Hepatocyte (in vitro differentiated cells): ENCODE results near the gene CSMD2. TPM values are rescaled to one million over a fixed set of nuclear protein-coding genes. Genes with fewer than 3 reads are reported as not detected.

Experiments
- DNase-seq: peaks from one replicate; pipeline ENCODE4 v3.0.0-alpha.2; 2016; ENCODE audit warnings: low spot score
- H2AFZ ChIP-seq: fragments of 200-600 bp; sonication (generic); 2 replicates; pipeline ENCODE4 v1.6.0; 2016; ENCODE audit warnings: antibody characterized with exemption, mild to moderate bottlenecking
- H3K27ac ChIP-seq: fragments of 200-600 bp; sonication (generic); 2 replicates; pipeline ENCODE4 v1.5.1; 2016; ENCODE audit warnings: mild to moderate bottlenecking
- H3K27me3 ChIP-seq: fragments of 200-600 bp; sonication (generic); 2 replicates; pipeline ENCODE4 v1.6.1; 2016
- H3K36me3 ChIP-seq: fragments of 200-600 bp; sonication (generic); replicated peaks from 2 replicates; pipeline ENCODE4 v1.5.1; 2016; ENCODE audit warnings: low read depth; ENCODE audit not compliant: insufficient read depth
- H3K4me1 ChIP-seq: fragments of 200-600 bp; sonication (generic); 2 replicates; pipeline ENCODE4 v1.5.1; 2016; ENCODE audit warnings: mild to moderate bottlenecking, moderate library complexity; ENCODE audit not compliant: insufficient read depth
- H3K4me2 ChIP-seq: fragments of 200-600 bp; sonication (generic); 2 replicates; pipeline ENCODE4 v1.6.0; 2016
- H3K4me3 ChIP-seq: fragments of 200-600 bp; sonication (generic); 2 replicates; pipeline ENCODE4 v1.5.1; 2016; ENCODE audit warnings: mild to moderate bottlenecking
- H3K79me2 ChIP-seq: fragments of 200-600 bp; sonication (generic); 2 replicates; pipeline ENCODE4 v1.6.0; 2017; ENCODE audit warnings: mild to moderate bottlenecking
- H3K9me2 ChIP-seq: fragments of 200-600 bp; sonication (generic); replicated peaks from 2 replicates; pipeline ENCODE4 v1.6.0; 2017; ENCODE audit warnings: mild to moderate bottlenecking; ENCODE audit not compliant: insufficient read depth
- H3K9me3 ChIP-seq: fragments of 200-600 bp; sonication (generic); 2 replicates; pipeline ENCODE4 v1.5.1; 2016; ENCODE audit warnings: low read depth, mild to moderate bottlenecking
- H4K20me1 ChIP-seq: fragments of 200-600 bp; sonication (generic); 2 replicates; pipeline ENCODE4 v1.6.0; 2016; ENCODE audit warnings: mild to moderate bottlenecking; ENCODE audit not compliant: insufficient read depth, poor library complexity, severe bottlenecking
- CTCF ChIP-seq: fragments of 200-600 bp; sonication (generic); IDR thresholded peaks from 2 replicates; pipeline ENCODE4 v1.5.1; 2016; ENCODE audit warnings: antibody characterized with exemption, mild to moderate bottlenecking; ENCODE audit not compliant: poor library complexity
- EZH2 ChIP-seq: fragments of 200-600 bp; sonication (generic); IDR thresholded peaks from 2 replicates; pipeline ENCODE4 v1.6.1; 2016; ENCODE audit warnings: antibody characterized with exemption, mild to moderate bottlenecking, borderline replicate concordance
- EZH2phosphoT487 ChIP-seq: fragments of 200-600 bp; sonication (generic); IDR thresholded peaks from one replicate; pipeline ENCODE4 v1.6.1; 2018; ENCODE audit warnings: antibody characterized with exemption, mild to moderate bottlenecking, low read depth, moderate library complexity; ENCODE audit not compliant: unreplicated experiment, severe bottlenecking
- WGBS: methylation state at CpG from one replicate; pipeline ENCODE4 v1.1.6; 2016; ENCODE audit warnings: low lambda C conversion rate; ENCODE audit errors: missing lambda C conversion rate; 5-methylcytosine and 5-hydroxymethylcytosine counted together
- polyA plus RNA-seq: library from polyadenylated mRNA; unstranded; fragments of >200 nt; fragmentation: Nextera tagmentation; extraction: Ambion mirVana; gene quantifications from 2 replicates; pipeline ENCODE4 v1.2.1, GENCODE V29; 2016
- total RNA-seq: library from RNA; depleted of rRNA; stranded (reverse); fragments of >200 nt; gene quantifications from 2 replicates; pipeline ENCODE4 v1.2.3, GENCODE V29; 2014

The CSMD2 gene
- total and polyA plus RNA-seq, 2 experiments from 2014 or later = 0.10 to 0.37 TPM

GRCh38 chr1:33986390-33987095, 178.5 kb downstream of the CSMD2 start:
- H3K4me1 ChIP-seq = peaks cover 15% of the 10 kb centered on the region
- no peaks in the 10 kb centered on the region for H3K9me2 ChIP-seq
- TF ChIP-seq EZH2phosphoT487 (no peak), EZH2 (no peak), CTCF (no peak)
- no peak overlapping the region for H3K4me2 ChIP-seq
- no peaks in the 10 kb centered on the region for H3K36me3 ChIP-seq
- H3K9me3 ChIP-seq = no peaks in the 10 kb centered on the region
- peak; percentile 77 for DNase-seq
- no peaks in the 10 kb centered on the region for H4K20me1 ChIP-seq
- 76% methylated on average over 5 of the region's 5 CpGs for WGBS
- H3K79me2 ChIP-seq = no peaks in the 10 kb centered on the region
- H3K27me3 ChIP-seq = no peaks in the 10 kb centered on the region
- no peak overlapping the region for H3K4me3 ChIP-seq
- no peak overlapping the region for H2AFZ ChIP-seq
- no peak overlapping the region for H3K27ac ChIP-seq

- H3K4me2 ChIP-seq = no peak overlapping the region
- no peak overlapping the region for H3K27ac ChIP-seq
- DNase-seq = peak; percentile 41
- H3K36me3 ChIP-seq = no peaks in the 10 kb centered on the region
- H3K9me3 ChIP-seq = no peaks in the 10 kb centered on the region
- no peak overlapping the region for H3K4me3 ChIP-seq
- no peaks in the 10 kb centered on the region for H4K20me1 ChIP-seq
- no peak for TF ChIP-seq CTCF
- TF ChIP-seq EZH2 = no peak
- no peak for TF ChIP-seq EZH2phosphoT487
- no peaks in the 10 kb centered on the region for H3K9me2 ChIP-seq
- no peaks in the 10 kb centered on the region for H3K79me2 ChIP-seq
- H2AFZ ChIP-seq = no peak overlapping the region
- H3K27me3 ChIP-seq = no peaks in the 10 kb centered on the region
- H3K4me1 ChIP-seq = peaks cover 15% of the 10 kb centered on the region
- 61% methylated on average over 4 of the region's 4 CpGs for WGBS
Measured at GRCh38 chr1:33985656-33986055, 179.4 kb downstream of the CSMD2 start.

- WGBS = 81% methylated on average over 13 of the region's 13 CpGs
- no peak for DNase-seq
- Histone ChIP-seq H3K9me2 (no peaks in the 10 kb centered on the region), H3K36me3 (no peaks in the 10 kb centered on the region), H3K79me2 (no peaks in the 10 kb centered on the region), H3K9me3 (no peaks in the 10 kb centered on the region), H2AFZ (no peak overlapping the region), H4K20me1 (no peaks in the 10 kb centered on the region), H3K4me2 (no peak overlapping the region), H3K27ac (no peak overlapping the region), H3K27me3 (peaks cover under 1% of the 10 kb centered on the region), H3K4me1 (peaks cover 15% of the 10 kb centered on the region), H3K4me3 (no peak overlapping the region)
- no peak for TF ChIP-seq CTCF
- TF ChIP-seq EZH2 = no peak
- TF ChIP-seq EZH2phosphoT487 = no peak
Measured at GRCh38 chr1:33984906-33985565, 180.0 kb downstream of the CSMD2 start.
